ENCODE data around the gene ZNF554. TPM values are rescaled to one million over a fixed set of nuclear protein-coding genes. Genes with fewer than 3 reads are reported as not detected.

The ZNF554 gene
- total and polyA plus RNA-seq, 2 donors (not counting 3 experiments of a cell fraction or from before 2014, with no cell fraction given), result 1.2 to 1.6 TPM

GRCh38 chr19:2802826-2803225 lies 16.8 kb upstream of the ZNF554 start:
- no peak overlapping the region for H3K9ac ChIP-seq (replicated peaks; ENCODE audit: extremely low read depth, insufficient read depth, low read length)

More at GRCh38 chr19:2802826-2803225, 16.8 kb upstream of the ZNF554 start:
- POLR2A ChIA-PET, result no interaction called here
- H2AFZ ChIP-seq (ENCODE audit: low read depth, low read length), result no peak overlapping the region
- no peak for FAIRE-seq
- H3K4me2 ChIP-seq (ENCODE audit: insufficient read depth, low read length), result no peak overlapping the region
- no peaks in the 10 kb centered on the region for H3K4me1 ChIP-seq (ENCODE audit: control insufficient read depth, extremely low read depth, insufficient read depth, low read length)
- DNase-seq (ENCODE audit: low read depth, low spot score), result no peak
- intact Hi-C loops (cut with micrococcal nuclease) (no loop called here), dilution Hi-C loops (cut with MboI; ENCODE audit: extremely low pct_ligation_motif_present, low sequenced_read_pairs) (no loop called here)
- no TSS peak for BruUV-seq (replicated peaks)
- no peaks in the 10 kb centered on the region for H3K27me3 ChIP-seq (ENCODE audit: control insufficient read depth in 2 of 2, insufficient read depth in 2 of 2, low read length in 2 of 2)
- peaks cover 3% of the 10 kb centered on the region for H3K79me2 ChIP-seq (ENCODE audit: control insufficient read depth, insufficient read depth, low read length)
- TF ChIP-seq FOS (IDR thresholded peaks at IDR 0.05; ENCODE audit: borderline replicate concordance, insufficient read depth, low read length) (no peak), POLR2AphosphoS5 (IDR thresholded peaks at IDR 0.05; ENCODE audit: insufficient read depth, low read depth, low read length) (no peak), EZH2 (IDR thresholded peaks at IDR 0.05; ENCODE audit: borderline replicate concordance, low read depth, low read length, severe bottlenecking) (no peak), MYC (IDR thresholded peaks at IDR 0.05; ENCODE audit: low read depth, low read length) (no peak), JUN (IDR thresholded peaks at IDR 0.05; ENCODE audit: borderline replicate concordance, insufficient read depth, insufficient read length, low read depth) (no peak), CTCF (IDR thresholded peaks at IDR 0.05; ENCODE audit: extremely low read depth in 1 of 2, insufficient read depth in 1 of 2, low read depth in 1 of 2, low read length in 2 of 2) (no peak), MAX (IDR thresholded peaks at IDR 0.05; ENCODE audit: insufficient read depth, insufficient read length) (no peak), POLR2A (IDR thresholded peaks at IDR 0.05; ENCODE audit: low read depth, low read length) (no peak), GATA2 (IDR thresholded peaks at IDR 0.05; ENCODE audit: insufficient read depth, insufficient read length, low read depth, low read length) (no peak)
- no peaks in the 10 kb centered on the region for H3K9me3 ChIP-seq (replicated peaks; ENCODE audit: control insufficient read depth, insufficient read depth, low read length)
- H4K20me1 ChIP-seq (replicated peaks; ENCODE audit: control insufficient read depth, extremely low read depth, insufficient read depth, low read length), result no peaks in the 10 kb centered on the region
- no peak overlapping the region for H3K4me3 ChIP-seq (replicated peaks in 1 of 3; ENCODE audit: insufficient read depth in 1 of 3, low read depth in 1 of 3, low read length in 3 of 3)
- CTCF ChIA-PET, result interaction anchor here (1.2 kb wide), 1 partner anchor 9 kb away, joined by 3 read pairs; no protein-coding TSS in a partner anchor
- no peak overlapping the region for H3K27ac ChIP-seq (ENCODE audit: insufficient read depth, low read depth, low read length)
- H3K9me1 ChIP-seq (replicated peaks; ENCODE audit: control insufficient read depth, extremely low read depth, insufficient read depth, low read length), result no peaks in the 10 kb centered on the region
- peaks cover 8 to 14% of the 10 kb centered on the region in 2 experiments for H3K36me3 ChIP-seq (ENCODE audit: control insufficient read depth in 2 of 2, extremely low read depth in 1 of 2, insufficient read depth in 2 of 2, low read length in 2 of 2)

Data from endothelial cell of umbilical vein (primary cell).